Body of pancreas (tissue), 4 donors: ENCODE data around the gene GPR35. TPM values are rescaled to one million over a fixed set of nuclear protein-coding genes. Genes with fewer than 3 reads are reported as not detected.
"Not testable (repeated sequence)": the region's sequence is repeated elsewhere in the genome, so short reads cannot be mapped to it uniquely, and the experiment has no call there.

Experiments used
- ATAC-seq: fragments of 150-250 bp; one replicate; pipeline ENCODE4 v1.9.1; 2016
- DNase-seq, 4 donors: peaks; one replicate each; pipeline ENCODE4 v3.0.0-alpha.2; 2019
- H3K27ac ChIP-seq, 4 donors: fragments of 200-600 bp; sonication (generic); 1 replicate in 3 of 4; 2 replicates in 1 of 4; pipeline versions ENCODE4 v1.5.1 to v1.6.1; 2016 to 2019; ENCODE audit warnings: mild to moderate bottlenecking in 1 of 4, mixed read lengths in 1 of 4, moderate library complexity in 1 of 4
- H3K27me3 ChIP-seq, 2 donors: fragments of 200-600 bp; sonication (generic); one replicate each; pipeline ENCODE4 v1.6.0; 2016; ENCODE audit warnings: mild to moderate bottlenecking in 1 of 2
- H3K36me3 ChIP-seq, 2 donors: fragments of 200-600 bp; sonication (generic); replicated peaks in 1 of 2; 2 replicates each; pipeline ENCODE4 v1.5.1; 2016; ENCODE audit warnings: low read depth in 2 of 2; ENCODE audit not compliant: insufficient read depth in 1 of 2
- H3K4me1 ChIP-seq: fragments of 200-600 bp; sonication (generic); one replicate; pipeline ENCODE4 v1.6.0; 2016
- H3K4me3 ChIP-seq, 2 donors: fragments of 200-600 bp; sonication (generic); 1 replicate in 1 of 2; 2 replicates in 1 of 2; pipeline ENCODE4 v1.5.1; 2016 to 2019
- H3K9me3 ChIP-seq, 3 donors: fragments of 200-600 bp; sonication (generic); 1 replicate in 2 of 3; 2 replicates in 1 of 3; pipeline ENCODE4 v1.5.1; 2016
- CTCF ChIP-seq, 7 experiments: fragments of 450-650 bp in 4 of 7; fragments of 200-600 bp in 3 of 7; sonication (generic) in 3 of 7; IDR thresholded peaks; one replicate each; pipeline ENCODE4 v1.5.1; 2016 to 2019; ENCODE audit warnings: antibody characterized with exemption in 7 of 7
- POLR2A ChIP-seq, 3 donors: fragments of 450-650 bp; IDR thresholded peaks; one replicate each; pipeline ENCODE4 v1.6.1; 2016; ENCODE audit warnings: antibody characterized with exemption in 3 of 3, mild to moderate bottlenecking in 2 of 3
- WGBS, 2 donors: methylation state at CpG; one replicate each; pipeline ENCODE4 v1.1.5; 2017; 5-methylcytosine and 5-hydroxymethylcytosine counted together
- intact Hi-C: fragments of 100-400 bp; cut with DNase I; formaldehyde crosslinking; loops from one replicate; pipeline ENCODE4 v1.15.1; 2023
- total RNA-seq, 2 donors: library from RNA; depleted of rRNA; stranded (reverse); fragments of >200 nt; gene quantifications; one replicate each; pipeline ENCODE4 v1.1.0, GENCODE V29; 2016

Gene GPR35
- total RNA-seq, 2 donors from 2014 or later, result 0.33 to 3.4 TPM

GRCh38 chr2:240651185-240651584 is 25.9 kb downstream of the GPR35 start:
- ATAC-seq, result no peak
- DNase-seq, result no peak
- no peaks in the 10 kb centered on the region for H3K9me3 ChIP-seq

GRCh38 chr2:240655931-240656886 is 30.9 kb downstream of the GPR35 start:
- H3K36me3 ChIP-seq, result no peaks in the 10 kb centered on the region
- DNase-seq (no peak), ATAC-seq (no peak)
- no peak overlapping the region for H3K4me3 ChIP-seq
- 74 to 77% methylated on average over 10 of the region's 10 CpGs for WGBS, 2 donors
- intact Hi-C loops, result no loop called here
- H3K27me3 ChIP-seq, result no peaks in the 10 kb centered on the region
- no peak for TF ChIP-seq CTCF (IDR thresholded peaks at IDR 0.05)
- no peaks in the 10 kb centered on the region for H3K4me1 ChIP-seq
- no peak overlapping the region for H3K27ac ChIP-seq
- H3K9me3 ChIP-seq, result no peaks in the 10 kb centered on the region

More at GRCh38 chr2:240651185-240651584, 25.9 kb downstream of the GPR35 start:
- Histone ChIP-seq H3K27me3 (peaks cover 0 to 6% of the 10 kb centered on the region in 2 donors), H3K4me1 (no peaks in the 10 kb centered on the region), H3K27ac (no peak overlapping the region), H3K4me3 (no peak overlapping the region), H3K36me3 (no peaks in the 10 kb centered on the region)
- intact Hi-C loops, result no loop called here
- WGBS, 2 donors, result 39 to 50% methylated on average over 3 of the region's 3 CpGs
- TF ChIP-seq CTCF (IDR thresholded peaks at IDR 0.05) (no peak), POLR2A (IDR thresholded peaks at IDR 0.05) (no peak)

GRCh38 chr2:240659883-240660282 is 34.6 kb downstream of the GPR35 start:
- not testable (repeated sequence) for ATAC-seq
- 83 to 85% methylated on average over 7 of the region's 7 CpGs for WGBS, 2 donors

GRCh38 chr2:240662681-240663080 is 37.4 kb downstream of the GPR35 start:
- Histone ChIP-seq H3K4me1 (no peaks in the 10 kb centered on the region), H3K4me3 (no peak overlapping the region), H3K27me3 (no peaks in the 10 kb centered on the region), H3K27ac (no peak overlapping the region), H3K36me3 (no peaks in the 10 kb centered on the region), H3K9me3 (no peaks in the 10 kb centered on the region)
- no peak for TF ChIP-seq POLR2A (IDR thresholded peaks at IDR 0.05)
- no peak for TF ChIP-seq CTCF (IDR thresholded peaks at IDR 0.05)
- ATAC-seq (no peak), DNase-seq (no peak)
- 72 to 90% methylated on average over 3 of the region's 3 CpGs for WGBS, 2 donors
- intact Hi-C loops, result no loop called here

More at GRCh38 chr2:240659883-240660282, 34.6 kb downstream of the GPR35 start:
- intact Hi-C loops, H3K36me3 ChIP-seq, H3K4me3 ChIP-seq, H3K27me3 ChIP-seq, DNase-seq, H3K9me3 ChIP-seq, H3K27ac ChIP-seq, H3K4me1 ChIP-seq: not testable (repeated sequence)

GRCh38 chr2:240663546-240664190 is 38.4 kb downstream of the GPR35 start:
- H3K4me1 ChIP-seq, result no peaks in the 10 kb centered on the region
- ATAC-seq (no peak), DNase-seq (no peak)
- 50 to 61% methylated on average over 6 of the region's 6 CpGs for WGBS, 2 donors
- H3K9me3 ChIP-seq, result no peaks in the 10 kb centered on the region
- H3K4me3 ChIP-seq, result no peak overlapping the region
- intact Hi-C loops, result no loop called here
- TF ChIP-seq CTCF (IDR thresholded peaks at IDR 0.05) (no peak), POLR2A (IDR thresholded peaks at IDR 0.05) (no peak)
- H3K27ac ChIP-seq, result no peak overlapping the region
- H3K36me3 ChIP-seq, result no peaks in the 10 kb centered on the region
- no peaks in the 10 kb centered on the region for H3K27me3 ChIP-seq
